GM18526 (cell line): ENCODE measurements around the gene GPX3.

ENCODE experiments used
- POLR2A ChIP-seq: IDR thresholded peaks from 3 replicates; pipeline ENCODE4 v1.6.1; 2011; ENCODE audit not compliant: insufficient read length; ENCODE audit errors: extremely low read depth

The GPX3 gene

DNA sequence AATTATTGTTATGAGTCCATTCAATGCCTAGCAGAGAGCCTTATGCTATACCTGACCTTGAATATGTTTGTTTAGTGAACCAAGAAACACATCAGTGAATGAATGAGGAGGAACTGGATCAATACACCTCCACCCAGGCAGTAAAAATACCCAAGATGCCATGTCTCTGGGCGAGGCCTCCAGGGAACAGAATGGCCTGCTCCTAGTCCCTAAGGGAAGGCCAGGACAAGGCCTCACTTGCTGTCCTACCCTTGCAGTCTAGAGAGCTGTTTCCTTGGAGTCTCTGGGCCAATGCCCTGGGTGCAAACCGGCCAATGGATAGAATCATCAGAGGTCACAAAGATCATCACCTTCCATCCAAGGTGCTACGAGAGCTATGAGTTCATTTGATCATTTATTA is 34.3 kb downstream of the GPX3 start:
- no peak for TF ChIP-seq POLR2A

- TF ChIP-seq POLR2A: no peak
These were observed 34.9 kb downstream of the GPX3 start for GRCh38 chr5:151055336-151055735.

DNA sequence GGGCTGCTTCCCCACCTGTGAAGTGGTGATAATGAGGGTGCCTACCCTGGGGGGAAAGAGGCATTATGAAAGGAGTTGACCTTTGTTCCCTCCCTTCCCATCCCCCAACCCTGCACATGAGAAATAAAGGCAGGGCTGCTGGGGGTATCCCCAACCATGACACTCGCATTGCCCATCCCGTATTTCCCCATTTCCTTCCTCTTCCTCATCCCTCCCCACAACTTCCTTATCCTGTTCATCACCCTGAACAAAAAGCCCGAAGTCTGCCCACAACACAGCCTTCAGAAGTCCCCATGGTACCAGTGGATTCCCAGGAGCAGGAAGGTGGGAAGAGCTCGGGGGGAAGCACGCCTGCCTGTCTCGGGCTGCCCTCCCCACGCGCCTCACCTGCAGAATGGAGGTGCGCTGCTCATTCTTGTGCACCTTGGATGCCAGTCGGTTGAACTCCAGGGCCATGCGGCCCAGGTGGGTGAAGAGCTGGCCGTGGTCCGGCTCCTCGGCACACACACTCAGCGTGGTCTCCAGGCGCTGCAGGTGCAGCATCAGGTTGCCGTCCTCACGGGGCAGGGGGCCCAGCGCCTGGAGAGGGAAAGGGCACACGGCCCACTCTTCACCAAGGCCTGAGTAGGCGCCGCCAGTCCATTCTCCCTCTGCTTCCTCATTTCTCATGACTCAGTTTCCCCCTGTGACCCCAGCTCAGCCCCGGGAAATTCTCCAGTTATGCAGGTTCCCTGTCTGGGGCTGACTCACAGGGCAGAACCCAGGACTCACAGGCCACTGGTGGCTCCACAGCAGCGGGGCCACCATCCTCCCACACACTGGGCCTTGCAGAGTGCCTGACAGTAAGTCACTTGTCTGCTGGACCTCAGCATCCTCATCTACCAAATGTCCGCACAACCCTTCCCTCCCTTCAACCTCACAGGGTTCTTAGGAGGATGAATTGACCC is 36.3 kb downstream of the GPX3 start:
- no peak for TF ChIP-seq POLR2A

GRCh38 chr5:151058301-151058700 is 37.9 kb downstream of the GPX3 start:
- no peak for TF ChIP-seq POLR2A

- no peak for TF ChIP-seq POLR2A
These were observed 38.6 kb downstream of the GPX3 start for GRCh38 chr5:151058891-151059489.

DNA sequence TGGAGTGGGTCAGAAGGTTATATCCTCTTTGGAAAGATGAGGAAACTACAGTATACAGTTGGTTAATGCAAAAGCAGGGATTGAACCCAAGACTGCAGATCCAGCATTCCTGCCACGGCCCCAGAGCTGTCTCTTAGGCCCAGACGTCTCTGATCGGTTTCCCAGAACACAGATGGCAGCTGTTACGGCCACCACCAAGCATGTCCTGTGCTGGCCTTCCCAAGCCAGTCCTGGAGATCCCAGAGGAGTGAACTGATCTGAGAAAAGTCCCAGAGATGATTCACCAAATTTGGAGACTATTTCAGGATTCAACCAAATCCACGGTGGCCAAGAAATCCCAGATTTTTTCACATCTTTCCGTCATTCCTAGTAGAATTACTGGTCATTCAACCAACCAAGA is 40.4 kb downstream of the GPX3 start:
- TF ChIP-seq POLR2A: no peak

DNA sequence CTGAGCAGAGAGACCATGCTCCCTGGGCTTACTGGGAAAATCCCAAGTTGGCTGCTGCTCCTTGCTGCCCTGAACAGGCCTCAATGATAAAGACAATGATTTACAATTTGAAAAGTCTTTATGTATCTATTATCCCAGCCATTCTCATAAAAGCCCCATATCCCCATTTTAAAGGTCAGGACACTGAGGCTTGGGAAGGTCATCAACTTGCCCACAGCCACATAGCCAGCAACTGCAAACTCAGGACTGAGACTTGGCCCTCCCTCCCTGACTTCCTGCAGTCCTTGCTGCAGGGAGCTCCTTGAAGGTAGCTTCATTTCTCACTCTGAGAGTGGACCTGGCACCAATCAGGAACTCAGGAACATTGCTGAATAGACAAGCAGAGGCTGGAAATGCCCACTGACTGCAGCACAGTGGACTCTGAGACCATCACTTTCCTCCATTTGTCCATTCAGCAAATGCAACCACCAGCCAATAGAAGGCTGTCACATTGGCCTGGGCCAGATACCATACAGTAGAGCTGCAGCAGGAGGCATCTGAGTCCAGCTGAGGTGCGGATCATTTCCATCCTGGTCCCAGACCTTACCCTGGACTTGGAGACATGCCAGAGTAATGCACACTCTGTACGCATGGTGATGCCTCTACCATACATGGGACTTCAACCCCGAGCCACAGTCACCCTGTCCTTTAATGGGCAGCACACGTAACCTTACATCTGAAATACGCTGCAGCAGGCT is 42.2 kb downstream of the GPX3 start:
- no peak for TF ChIP-seq POLR2A

DNA sequence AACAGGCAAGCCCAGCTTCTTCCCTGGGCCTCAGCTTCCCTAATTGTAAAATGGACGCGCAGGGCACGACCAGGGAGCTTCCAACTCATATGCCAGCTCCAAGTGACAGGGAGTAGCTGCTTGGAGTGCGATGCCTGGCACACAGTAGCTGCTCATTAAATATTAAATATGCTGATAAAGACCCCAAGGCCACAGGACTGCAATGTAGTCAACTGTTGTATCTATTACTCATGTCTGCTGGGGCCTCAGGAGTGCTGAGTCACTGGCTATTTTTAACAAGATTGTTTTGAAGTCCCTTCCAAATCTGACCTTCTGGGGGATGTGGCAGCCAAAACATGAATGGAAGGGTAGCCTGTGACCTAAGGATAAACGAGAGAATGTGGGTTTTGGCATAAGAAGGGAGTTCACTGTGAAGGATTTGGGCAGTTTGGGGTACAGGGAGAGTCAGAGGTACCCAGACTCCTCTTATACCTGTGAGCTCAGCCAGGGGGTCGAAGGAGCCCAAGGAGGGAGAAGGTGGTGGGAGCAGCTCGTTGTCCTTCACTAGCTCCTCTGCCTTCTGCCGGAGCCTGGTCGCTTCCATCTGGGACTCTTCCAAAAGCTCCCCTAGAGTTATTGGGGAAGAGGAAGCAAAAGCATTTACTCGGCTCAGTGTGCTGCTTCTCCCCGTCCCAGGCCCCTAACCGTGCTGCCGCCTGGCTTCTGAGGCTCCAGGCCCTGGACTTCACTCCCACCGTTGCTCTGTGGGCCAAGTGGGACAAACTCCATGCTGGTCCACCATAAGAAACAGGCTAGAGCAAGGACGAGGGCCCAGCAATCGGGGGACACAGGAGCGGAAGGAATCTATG is 43.0 kb downstream of the GPX3 start:
- TF ChIP-seq POLR2A: no peak

DNA sequence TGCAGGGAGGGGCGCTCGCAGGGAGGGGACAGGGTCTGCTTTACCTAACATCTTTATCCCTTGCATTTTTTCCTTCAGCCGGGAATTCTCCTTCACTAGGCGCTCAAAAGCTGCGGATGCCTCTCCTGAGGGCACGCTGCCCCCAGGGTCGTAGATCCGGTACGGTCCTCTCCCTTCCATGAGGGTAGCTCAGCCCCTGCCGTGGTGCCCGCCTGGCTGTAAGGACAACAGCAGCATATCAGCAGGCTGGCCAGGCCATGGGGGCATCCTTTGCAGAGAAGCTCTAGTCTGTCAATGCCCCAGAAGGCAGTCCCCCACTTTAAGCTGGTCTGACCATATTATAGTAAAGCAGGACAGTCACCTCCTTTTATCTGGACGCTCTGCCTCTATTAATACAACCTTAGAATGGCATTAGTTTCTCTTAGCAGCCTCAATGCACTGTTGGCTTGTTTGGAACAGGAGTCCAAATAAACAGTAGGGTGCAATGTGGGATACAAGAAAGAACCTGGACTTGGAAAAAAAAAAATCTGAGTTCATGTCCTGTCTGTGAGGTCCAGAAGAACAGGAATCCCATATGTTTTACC is 44.6 kb downstream of the GPX3 start:
- no peak for TF ChIP-seq POLR2A

DNA sequence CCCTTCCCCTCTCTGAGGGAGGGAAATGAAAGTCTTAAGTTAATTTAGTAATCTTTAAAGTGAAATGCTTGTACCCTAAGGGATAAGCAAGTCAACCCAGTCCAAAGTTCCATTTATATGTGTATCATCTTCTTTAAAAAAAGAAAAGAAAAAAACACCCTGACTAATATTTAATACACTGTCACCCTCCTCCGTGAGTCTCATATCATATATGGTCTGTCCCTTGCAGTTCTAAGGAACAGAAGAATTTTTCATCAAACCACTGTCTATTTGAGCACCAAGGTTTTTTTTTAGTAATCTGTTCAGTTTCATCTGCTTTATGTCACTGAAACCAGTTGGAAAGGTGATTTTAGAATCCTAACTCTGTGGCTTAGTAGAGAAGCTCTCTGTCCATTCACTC is 45.2 kb downstream of the GPX3 start:
- no peak for TF ChIP-seq POLR2A

GRCh38 chr5:151066920-151067319 is 46.5 kb downstream of the GPX3 start:
- TF ChIP-seq POLR2A: no peak

DNA sequence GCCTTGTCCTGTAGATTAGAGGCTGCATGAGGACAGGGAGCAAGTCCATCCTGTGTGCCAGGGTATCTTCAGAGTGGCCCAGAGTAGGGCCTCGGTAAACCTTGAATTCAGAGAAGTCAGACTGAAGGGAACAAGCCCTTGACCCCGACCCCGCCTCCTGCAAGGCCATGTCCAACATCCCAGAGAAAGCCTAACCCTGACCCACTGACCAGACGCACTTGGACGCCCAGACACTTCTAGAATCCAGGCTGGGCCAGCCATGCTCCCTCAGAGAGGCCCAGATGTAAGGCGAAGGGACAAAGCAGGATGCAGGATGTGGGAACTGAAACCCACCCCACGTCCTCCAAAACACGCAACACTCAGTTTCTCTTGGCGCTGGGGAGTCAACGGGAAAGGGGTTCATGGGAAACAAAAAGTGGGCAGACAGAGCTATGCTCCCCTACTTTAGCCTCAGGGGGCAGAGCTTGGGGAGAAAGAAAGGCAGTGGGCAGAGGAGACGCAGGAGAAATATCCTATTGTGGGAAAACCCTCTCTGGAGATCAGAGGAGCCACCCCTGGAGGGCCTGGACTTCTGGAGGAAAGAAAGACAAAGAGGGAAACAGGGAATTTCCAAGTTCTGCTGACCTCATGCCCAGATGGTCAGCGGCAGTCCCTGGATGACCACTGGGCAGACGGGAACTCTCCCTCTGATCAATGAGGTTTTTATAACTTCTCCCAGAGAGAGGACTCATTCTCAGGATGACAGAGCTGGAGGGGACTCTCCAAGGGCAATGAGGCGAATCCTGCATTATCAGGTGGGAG is 47.4 kb downstream of the GPX3 start:
- no peak for TF ChIP-seq POLR2A

GRCh38 chr5:151068433-151069197 is 48.2 kb downstream of the GPX3 start:
- no peak for TF ChIP-seq POLR2A
